NB4 (cell line): ENCODE results near the gene ERICH6.

Experiments
- DNase-seq: peaks from one replicate; pipeline ENCODE4 v3.0.0; 2010; ENCODE audit warnings: low read depth
- H3K4me3 ChIP-seq: one replicate; pipeline ENCODE4 v1.5.1; 2011; ENCODE audit warnings: mild to moderate bottlenecking, low read depth, low read length, moderate library complexity
- MYC ChIP-seq: IDR thresholded peaks from 2 replicates; pipeline ENCODE4 v1.6.1; 2011; ENCODE audit warnings: low read depth, low read length
- POLR2A ChIP-seq: IDR thresholded peaks from 2 replicates; pipeline ENCODE4 v1.6.1; 2011; ENCODE audit warnings: mild to moderate bottlenecking; ENCODE audit not compliant: insufficient read length; ENCODE audit errors: extremely low read depth
- TF ChIP-seq, protein P1 (sequence below): IDR thresholded peaks from one replicate; pipeline ENCODE4 v1.5.1; 2012; ENCODE audit warnings: low read depth, low read length
- TF ChIP-seq, protein P2 (sequence below): IDR thresholded peaks from 2 replicates; pipeline ENCODE4 v1.6.1; 2011; ENCODE audit warnings: low read depth, low read length

ERICH6 gene

DNA sequence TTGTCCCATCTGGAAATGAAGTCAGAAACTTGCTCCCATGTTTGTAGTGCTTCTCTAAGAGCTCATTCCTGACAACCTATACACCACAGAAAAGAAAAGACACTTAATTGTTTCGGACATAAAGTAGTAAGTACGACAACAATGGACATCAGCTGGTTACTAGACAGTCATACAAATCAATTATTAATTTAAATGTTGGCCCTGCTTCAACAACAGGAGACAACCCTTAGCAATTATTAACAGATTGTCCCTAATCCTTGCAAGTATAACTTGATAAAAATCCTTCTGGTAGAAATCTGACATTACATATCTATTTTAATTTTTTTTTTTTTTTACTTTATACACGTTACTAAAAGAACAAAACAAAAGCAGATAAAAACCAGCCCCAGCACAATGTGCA is 29.8 kb downstream of the ERICH6 start:
- TF ChIP-seq, protein P1, sequence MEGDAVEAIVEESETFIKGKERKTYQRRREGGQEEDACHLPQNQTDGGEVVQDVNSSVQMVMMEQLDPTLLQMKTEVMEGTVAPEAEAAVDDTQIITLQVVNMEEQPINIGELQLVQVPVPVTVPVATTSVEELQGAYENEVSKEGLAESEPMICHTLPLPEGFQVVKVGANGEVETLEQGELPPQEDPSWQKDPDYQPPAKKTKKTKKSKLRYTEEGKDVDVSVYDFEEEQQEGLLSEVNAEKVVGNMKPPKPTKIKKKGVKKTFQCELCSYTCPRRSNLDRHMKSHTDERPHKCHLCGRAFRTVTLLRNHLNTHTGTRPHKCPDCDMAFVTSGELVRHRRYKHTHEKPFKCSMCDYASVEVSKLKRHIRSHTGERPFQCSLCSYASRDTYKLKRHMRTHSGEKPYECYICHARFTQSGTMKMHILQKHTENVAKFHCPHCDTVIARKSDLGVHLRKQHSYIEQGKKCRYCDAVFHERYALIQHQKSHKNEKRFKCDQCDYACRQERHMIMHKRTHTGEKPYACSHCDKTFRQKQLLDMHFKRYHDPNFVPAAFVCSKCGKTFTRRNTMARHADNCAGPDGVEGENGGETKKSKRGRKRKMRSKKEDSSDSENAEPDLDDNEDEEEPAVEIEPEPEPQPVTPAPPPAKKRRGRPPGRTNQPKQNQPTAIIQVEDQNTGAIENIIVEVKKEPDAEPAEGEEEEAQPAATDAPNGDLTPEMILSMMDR: no peak
- TF ChIP-seq MYC: no peak
- TF ChIP-seq, protein P2, sequence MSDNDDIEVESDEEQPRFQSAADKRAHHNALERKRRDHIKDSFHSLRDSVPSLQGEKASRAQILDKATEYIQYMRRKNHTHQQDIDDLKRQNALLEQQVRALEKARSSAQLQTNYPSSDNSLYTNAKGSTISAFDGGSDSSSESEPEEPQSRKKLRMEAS: no peak
- DNase-seq: no peak
- H3K4me3 ChIP-seq: no peak overlapping the region

DNA sequence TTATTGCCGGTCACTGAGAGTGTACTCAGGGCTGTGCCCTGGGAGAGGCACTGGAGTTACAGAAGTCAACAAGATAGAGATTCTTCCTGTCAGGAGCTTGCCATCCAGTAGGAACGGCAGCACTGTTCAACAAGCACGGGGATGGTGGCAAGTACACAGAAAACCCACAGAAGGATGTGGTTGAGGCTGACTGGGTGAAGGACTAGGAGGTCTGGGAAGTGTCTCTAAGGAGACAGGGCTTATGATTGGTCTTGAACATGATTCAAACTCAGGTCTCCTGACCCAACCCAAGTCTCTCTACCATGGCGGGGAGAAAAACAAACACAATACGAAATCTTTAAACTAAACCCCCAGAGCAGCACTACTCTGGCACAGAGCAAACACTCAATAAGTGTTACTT is 37.6 kb downstream of the ERICH6 start:
- TF ChIP-seq POLR2A (no peak), MYC (no peak)
- TF ChIP-seq, protein P2: no peak
- TF ChIP-seq, protein P1: no peak
- no peak overlapping the region for H3K4me3 ChIP-seq
- no peak for DNase-seq

- no peak overlapping the region for H3K4me3 ChIP-seq
- TF ChIP-seq MYC (no peak), POLR2A (no peak)
- TF ChIP-seq, protein P1: no peak
- TF ChIP-seq, protein P2: no peak
- DNase-seq: no peak
Measured at GRCh38 chr3:150663461-150663860, 40.3 kb downstream of the ERICH6 start.

GRCh38 chr3:150662410-150663200 is 41.1 kb downstream of the ERICH6 start:
- TF ChIP-seq MYC (no peak), POLR2A (no peak)
- TF ChIP-seq, protein P2: no peak
- TF ChIP-seq, protein P1: no peak
- no peak for DNase-seq

DNA sequence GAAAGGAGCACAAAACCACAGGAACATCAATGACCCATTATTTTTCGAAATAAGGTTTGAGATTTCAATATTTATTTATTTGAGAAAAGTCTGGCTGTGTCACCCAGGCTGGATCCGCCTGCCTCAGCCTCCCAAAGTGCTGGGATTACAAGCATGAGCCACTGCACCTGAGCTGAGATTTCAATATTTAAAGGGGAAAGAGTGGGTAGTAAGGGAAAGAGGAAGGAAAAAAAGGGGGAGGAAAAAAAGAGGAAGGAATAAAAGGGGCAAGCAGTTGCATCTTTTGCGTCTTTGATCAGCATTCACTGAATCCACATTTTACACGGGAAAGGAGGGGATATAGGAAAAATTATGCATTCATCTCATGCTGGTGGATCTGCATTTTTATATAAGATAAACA is 47.4 kb downstream of the ERICH6 start:
- no peak for TF ChIP-seq MYC
- TF ChIP-seq, protein P2: no peak
- H3K4me3 ChIP-seq: no peak overlapping the region
- no peak for DNase-seq

More at GRCh38 chr3:150662410-150663200, 41.1 kb downstream of the ERICH6 start:
- no peak overlapping the region for H3K4me3 ChIP-seq

DNA sequence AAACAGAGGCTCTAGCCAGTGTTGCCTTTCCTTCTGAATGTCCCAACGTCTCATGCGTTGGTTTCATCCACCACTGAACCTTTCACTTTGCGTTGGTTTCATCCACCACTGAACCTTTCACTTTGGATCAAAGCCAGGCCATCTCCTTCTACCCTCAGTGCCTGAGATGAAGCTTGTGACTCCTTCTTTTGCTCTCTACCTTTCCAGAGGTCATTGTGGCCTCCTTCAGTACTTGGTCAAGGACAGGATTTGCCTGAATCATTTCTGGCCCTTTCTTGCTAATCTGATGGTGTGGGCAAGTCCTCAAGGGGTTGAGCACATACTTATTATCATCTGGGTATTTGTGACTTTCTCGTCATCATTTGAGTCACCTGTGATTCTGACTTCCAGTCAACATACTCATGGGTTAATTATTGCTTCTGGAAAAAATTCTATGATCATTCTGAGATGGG is 50.6 kb downstream of the ERICH6 start:
- H3K4me3 ChIP-seq: no peak overlapping the region
- DNase-seq: no peak
- TF ChIP-seq POLR2A: no peak
- TF ChIP-seq MYC: no peak
- TF ChIP-seq, protein P1: no peak
- TF ChIP-seq, protein P2: no peak
